SU-DHL-6 (cell line): ENCODE data around the gene COBL.

Experiments
- H2AFZ ChIP-seq: fragments of 200-600 bp; sonication (generic); 2 replicates; pipeline ENCODE4 v1.6.1; 2014; ENCODE audit warnings: low read depth, mild to moderate bottlenecking, moderate library complexity, mixed read lengths, antibody characterized with exemption, low read length; ENCODE audit not compliant: severe bottlenecking
- H3F3A ChIP-seq: fragments of 200-600 bp; shearing (Covaris generic); 2 replicates; pipeline ENCODE4 v1.6.0; 2016; ENCODE audit warnings: antibody characterized with exemption, mild to moderate bottlenecking; ENCODE audit not compliant: insufficient read depth
- H3K27ac ChIP-seq: fragments of 200-600 bp; sonication (generic); 2 replicates; pipeline ENCODE4 v1.5.1; 2016; ENCODE audit warnings: low read depth, mild to moderate bottlenecking, low read length, moderate library complexity, mixed read lengths
- H3K27me3 ChIP-seq: fragments of 200-600 bp; sonication (generic), shearing (Covaris generic); 2 replicates; pipeline ENCODE4 v1.6.0; 2014; ENCODE audit warnings: mild to moderate bottlenecking, low read length
- H3K36me3 ChIP-seq: fragments of 200-600 bp; sonication (generic); 2 replicates; pipeline ENCODE4 v1.6.1; 2014; ENCODE audit warnings: mild to moderate bottlenecking, low read length, mixed read lengths
- H3K4me2 ChIP-seq: fragments of 300-600, 200-600 bp; shearing (Covaris generic), sonication (generic); 2 replicates; pipeline ENCODE4 v1.6.0; 2014; ENCODE audit warnings: low read length, low read depth, mild to moderate bottlenecking; ENCODE audit not compliant: poor library complexity, severe bottlenecking
- H3K4me3 ChIP-seq: fragments of 200-600 bp; sonication (generic); 2 replicates; pipeline ENCODE4 v1.5.1; 2014; ENCODE audit warnings: antibody characterized with exemption, low read length, mild to moderate bottlenecking, mixed read lengths; ENCODE audit not compliant: insufficient read depth, poor library complexity, severe bottlenecking
- H3K79me2 ChIP-seq: fragments of 200-600 bp; sonication (generic); 2 replicates; pipeline ENCODE4 v1.6.1; 2014; ENCODE audit warnings: mild to moderate bottlenecking, low read length, moderate library complexity; ENCODE audit not compliant: insufficient read depth
- H3K9ac ChIP-seq: fragments of 200-600 bp; sonication (generic); 2 replicates; pipeline ENCODE4 v1.7.0; 2014; ENCODE audit warnings: mild to moderate bottlenecking, low read length
- H3K9me2 ChIP-seq: fragments of 200-600 bp; sonication (generic); replicated peaks from 2 replicates; pipeline ENCODE4 v1.6.1; 2014; ENCODE audit warnings: low read length; ENCODE audit not compliant: insufficient read depth
- H3K9me3 ChIP-seq: fragments of 200-600 bp; sonication (generic); 2 replicates; pipeline ENCODE4 v1.6.1; 2014; ENCODE audit warnings: low read length, mixed read lengths; ENCODE audit not compliant: insufficient read depth
- H4K20me1 ChIP-seq: fragments of 200-600 bp; sonication (generic); 2 replicates; pipeline ENCODE4 v1.6.1; 2014; ENCODE audit warnings: low read depth, mild to moderate bottlenecking, antibody characterized with exemption, low read length, moderate library complexity, mixed read lengths
- CTCF ChIP-seq: fragments of 200-600 bp; sonication (generic); IDR thresholded peaks from one replicate; pipeline ENCODE4 v1.5.1; 2017; ENCODE audit warnings: antibody characterized with exemption, mild to moderate bottlenecking, low read length, moderate library complexity; ENCODE audit not compliant: insufficient read depth, poor library complexity, severe bottlenecking
- EZH2phosphoT487 ChIP-seq: fragments of 200-600 bp; sonication (generic), shearing (Covaris generic); conservative IDR thresholded peaks from 2 replicates; pipeline ENCODE4 v1.6.1; 2018; ENCODE audit warnings: mild to moderate bottlenecking, antibody characterized with exemption, low read length, moderate library complexity, mixed read lengths

Gene COBL

DNA sequence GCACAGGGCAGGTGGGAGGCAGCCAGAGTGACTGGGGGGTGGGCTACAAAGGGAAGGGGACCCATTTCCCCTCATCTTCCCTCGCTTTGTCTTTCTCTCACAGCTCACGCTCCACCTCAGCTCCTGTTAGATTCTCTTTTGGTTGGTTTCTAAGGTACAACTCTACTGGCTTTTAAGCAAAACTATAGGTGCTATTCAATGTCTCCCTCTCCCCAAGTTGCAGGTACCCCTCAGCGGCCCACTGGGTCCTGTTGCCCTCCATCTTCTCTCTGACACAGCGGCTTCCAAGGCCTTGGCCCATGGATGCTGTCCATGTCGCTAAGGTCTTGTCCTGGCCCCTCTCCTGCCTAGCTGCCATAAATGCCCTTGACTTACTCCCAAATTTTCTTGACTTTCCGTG lies 168.4 kb downstream of the COBL start:
- Histone ChIP-seq H3K27me3 (no peaks in the 10 kb centered on the region), H3K36me3 (no peaks in the 10 kb centered on the region), H3K9me3 (peaks cover 14% of the 10 kb centered on the region), H3K79me2 (no peaks in the 10 kb centered on the region), H3K27ac (no peak overlapping the region), H3F3A (no peaks in the 10 kb centered on the region), H3K9ac (no peak overlapping the region), H3K4me2 (no peak overlapping the region), H4K20me1 (no peaks in the 10 kb centered on the region), H3K4me3 (no peak overlapping the region), H3K9me2 (no peaks in the 10 kb centered on the region), H2AFZ (no peak overlapping the region)
- TF ChIP-seq CTCF = no peak
- no peak for TF ChIP-seq EZH2phosphoT487

DNA sequence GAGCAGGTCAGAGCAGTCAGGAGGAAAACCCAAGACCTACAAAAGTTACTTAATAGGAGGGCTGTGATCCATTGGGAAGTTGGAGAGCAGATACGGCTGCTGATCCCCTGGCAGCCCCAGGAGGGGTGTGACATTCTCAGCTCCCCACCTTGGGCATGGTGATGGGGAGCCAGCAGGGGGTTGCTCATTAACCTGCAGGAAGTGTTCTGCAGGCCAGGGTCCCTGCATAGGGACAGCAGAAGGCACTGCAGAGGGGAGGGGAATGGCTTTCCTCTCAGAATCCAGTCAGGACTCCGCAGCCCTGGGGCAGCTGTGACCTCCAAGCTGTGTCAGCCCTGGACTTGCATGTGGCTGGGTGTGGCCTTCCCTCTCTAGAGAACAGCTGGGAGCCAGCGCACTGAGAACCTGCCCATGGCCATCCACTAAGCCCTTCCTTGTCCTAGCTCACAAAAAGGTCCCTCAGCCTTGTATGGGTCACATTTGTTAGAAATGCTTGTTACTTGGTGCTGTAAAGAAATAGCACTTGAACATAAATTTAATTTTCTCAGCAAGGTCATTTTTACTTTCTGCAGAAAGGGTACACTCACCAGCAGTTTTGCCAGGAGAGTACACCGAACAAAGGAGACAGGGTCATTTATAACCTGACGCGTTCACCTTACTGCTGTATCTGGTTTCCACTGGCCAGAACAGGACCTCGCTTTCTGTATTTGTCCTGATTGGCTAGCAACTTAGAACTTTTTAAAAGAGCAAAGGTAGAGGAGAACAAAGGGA lies 169.6 kb downstream of the COBL start:
- no peak overlapping the region for H3K4me2 ChIP-seq
- H3K9me3 ChIP-seq = peaks cover 14% of the 10 kb centered on the region
- no peak overlapping the region for H3K4me3 ChIP-seq
- H4K20me1 ChIP-seq = no peaks in the 10 kb centered on the region
- H3K9ac ChIP-seq = no peak overlapping the region
- no peaks in the 10 kb centered on the region for H3K27me3 ChIP-seq
- no peaks in the 10 kb centered on the region for H3K36me3 ChIP-seq
- no peak for TF ChIP-seq CTCF
- TF ChIP-seq EZH2phosphoT487 = no peak
- no peaks in the 10 kb centered on the region for H3K79me2 ChIP-seq
- no peaks in the 10 kb centered on the region for H3F3A ChIP-seq
- H2AFZ ChIP-seq = no peak overlapping the region
- H3K9me2 ChIP-seq = no peaks in the 10 kb centered on the region
- no peak overlapping the region for H3K27ac ChIP-seq

- Histone ChIP-seq H3K9me3 (peaks cover 14% of the 10 kb centered on the region), H3K36me3 (no peaks in the 10 kb centered on the region), H3K4me2 (no peak overlapping the region), H3K27me3 (no peaks in the 10 kb centered on the region), H3K27ac (no peak overlapping the region), H2AFZ (no peak overlapping the region), H3F3A (no peaks in the 10 kb centered on the region), H3K79me2 (no peaks in the 10 kb centered on the region), H4K20me1 (no peaks in the 10 kb centered on the region), H3K9ac (no peak overlapping the region), H3K9me2 (no peaks in the 10 kb centered on the region), H3K4me3 (no peak overlapping the region)
- TF ChIP-seq EZH2phosphoT487 (no peak), CTCF (no peak)
These were observed 172.4 kb downstream of the COBL start for GRCh38 chr7:51144178-51144577.
